NCI-H82 (cell line): ENCODE results near the gene STMN3.
A peak's percentile ranks its signal among the peaks of the same experiment; 100 is the strongest.

ENCODE experiments used
- DNase-seq: peaks from one replicate; lab custom pipeline; 2025; lab: John Stamatoyannopoulos, UW

STMN3 gene

GRCh38 chr20:63692436-63693082 lies 39.3 kb upstream of the STMN3 start:
- peak; percentile 41 for DNase-seq

GRCh38 chr20:63691711-63692435 lies 38.6 kb upstream of the STMN3 start:
- no peak for DNase-seq

- DNase-seq: no peak
Measured at GRCh38 chr20:63690898-63691710, 37.9 kb upstream of the STMN3 start.

- DNase-seq: no peak
Measured at GRCh38 chr20:63690003-63690897, 37.0 kb upstream of the STMN3 start.

- no peak for DNase-seq
Measured at GRCh38 chr20:63689046-63690002, 36.1 kb upstream of the STMN3 start.

GRCh38 chr20:63688228-63689045 lies 35.2 kb upstream of the STMN3 start:
- no peak for DNase-seq

- no peak for DNase-seq
Measured at GRCh38 chr20:63687419-63688178, 34.4 kb upstream of the STMN3 start.

- no peak for DNase-seq
Measured at GRCh38 chr20:63686492-63687321, 33.5 kb upstream of the STMN3 start.

- no peak for DNase-seq
Measured at GRCh38 chr20:63686094-63686491, 32.9 kb upstream of the STMN3 start.

- DNase-seq: no peak
Measured at GRCh38 chr20:63685269-63686026, 32.2 kb upstream of the STMN3 start.

GRCh38 chr20:63682384-63683139 lies 29.3 kb upstream of the STMN3 start:
- no peak for DNase-seq

GRCh38 chr20:63681609-63682142 lies 28.5 kb upstream of the STMN3 start:
- no peak for DNase-seq

GRCh38 chr20:63680857-63681608 lies 27.8 kb upstream of the STMN3 start:
- DNase-seq: no peak

- no peak for DNase-seq
Measured at GRCh38 chr20:63680427-63680826, 27.2 kb upstream of the STMN3 start.

- DNase-seq: no peak
Measured at GRCh38 chr20:63679799-63680305, 26.6 kb upstream of the STMN3 start.
